CD14-positive monocyte (primary cell): ENCODE measurements around the gene VWC2. TPM values are rescaled to one million over a fixed set of nuclear protein-coding genes. Genes with fewer than 3 reads are reported as not detected.

Source experiments
- DNase-seq, 3 donors: peaks; one replicate each; pipeline ENCODE4 v3.0.0-alpha.2; 2011 to 2022
- H2AFZ ChIP-seq: 2 replicates; pipeline ENCODE4 v1.6.0; 2012; ENCODE audit warnings: mild to moderate bottlenecking, low read depth, low read length, inconsistent platforms; ENCODE audit not compliant: insufficient read depth, poor library complexity, severe bottlenecking
- H3K27ac ChIP-seq, 2 donors: 1 replicate in 1 of 2; 2 replicates in 1 of 2; pipeline ENCODE4 v1.5.1; 2012 to 2013; ENCODE audit warnings: low read length in 2 of 2, control low read depth in 1 of 2, inconsistent platforms in 1 of 2, low read depth in 1 of 2, mild to moderate bottlenecking in 1 of 2
- H3K27me3 ChIP-seq, 2 donors: one replicate each; pipeline versions ENCODE4 v1.6.0 to v1.6.1; 2011 to 2013; ENCODE audit warnings: low read length in 2 of 2; ENCODE audit not compliant: control insufficient read depth in 2 of 2, insufficient read depth in 2 of 2
- H3K36me3 ChIP-seq, 2 donors: replicated peaks in 1 of 2; 1 replicate in 1 of 2; 2 replicates in 1 of 2; pipeline versions ENCODE4 v1.5.1 to v1.6.1; 2012 to 2013; ENCODE audit warnings: low read length in 2 of 2, control low read depth in 1 of 2, inconsistent platforms in 1 of 2, mild to moderate bottlenecking in 1 of 2; ENCODE audit not compliant: insufficient read depth in 2 of 2, control insufficient read depth in 1 of 2
- H3K4me1 ChIP-seq, 2 donors: 1 replicate in 1 of 2; 2 replicates in 1 of 2; pipeline versions ENCODE4 v1.5.1 to v1.6.1; 2012 to 2013; ENCODE audit warnings: low read length in 2 of 2, control low read depth in 1 of 2, inconsistent platforms in 1 of 2, mild to moderate bottlenecking in 1 of 2, moderate library complexity in 1 of 2; ENCODE audit not compliant: insufficient read depth in 2 of 2, control insufficient read depth in 1 of 2
- H3K4me2 ChIP-seq: replicated peaks from 2 replicates; pipeline ENCODE3; 2012; ENCODE audit warnings: low read length, moderate library complexity, mild to moderate bottlenecking; ENCODE audit not compliant: poor library complexity, severe bottlenecking; ENCODE audit errors: extremely low read depth
- H3K4me3 ChIP-seq, 3 experiments: fragments of 200-600 bp in 1 of 3; sonication (generic) in 1 of 3; replicated peaks in 1 of 3; 1 replicate in 2 of 3; 2 replicates in 1 of 3; pipeline ENCODE4 v1.5.1; 2011 to 2013; ENCODE audit warnings: low read length in 3 of 3, mild to moderate bottlenecking in 3 of 3, control low read depth in 2 of 3, low read depth in 2 of 3, inconsistent platforms in 1 of 3, moderate library complexity in 1 of 3
- H3K79me2 ChIP-seq: 2 replicates; pipeline ENCODE4 v1.6.0; 2012; ENCODE audit warnings: mild to moderate bottlenecking, control low read depth, inconsistent platforms, low read length, moderate library complexity; ENCODE audit not compliant: insufficient read depth
- H3K9ac ChIP-seq: 2 replicates; pipeline ENCODE4 v1.6.0; 2017; ENCODE audit warnings: low read length, mild to moderate bottlenecking; ENCODE audit not compliant: insufficient read depth, poor library complexity, severe bottlenecking
- H3K9me3 ChIP-seq, 2 donors: replicated peaks in 1 of 2; 1 replicate in 1 of 2; 2 replicates in 1 of 2; pipeline versions ENCODE4 v1.5.1 to v1.6.1; 2012 to 2013; ENCODE audit warnings: low read length in 2 of 2, control low read depth in 1 of 2; ENCODE audit not compliant: control insufficient read depth in 1 of 2, insufficient read depth in 1 of 2
- H4K20me1 ChIP-seq: 2 replicates; pipeline ENCODE4 v1.6.0; 2012; ENCODE audit warnings: mild to moderate bottlenecking, low read length, control low read depth, moderate library complexity; ENCODE audit not compliant: insufficient read depth
- H3K27ac Mint-ChIP-seq, 7 donors: one replicate each; pipeline ENCODE4 v1.8.0; 2020; ENCODE audit warnings: mild to moderate bottlenecking in 7 of 7, mixed read lengths in 7 of 7, moderate library complexity in 6 of 7, inconsistent platforms in 2 of 7
- H3K27me3 Mint-ChIP-seq, 3 donors: one replicate each; pipeline ENCODE4 v1.8.0; 2021 to 2022; ENCODE audit warnings: low read depth in 3 of 3, mild to moderate bottlenecking in 3 of 3, mixed read lengths in 3 of 3, moderate library complexity in 3 of 3, inconsistent platforms in 1 of 3
- H3K36me3 Mint-ChIP-seq, 2 donors: one replicate each; pipeline ENCODE4 v1.8.0; 2020; ENCODE audit warnings: mixed read lengths in 2 of 2, inconsistent platforms in 1 of 2, mild to moderate bottlenecking in 1 of 2
- H3K4me1 Mint-ChIP-seq: one replicate; pipeline ENCODE4 v1.8.0; 2020; ENCODE audit warnings: mild to moderate bottlenecking, mixed read lengths
- H3K4me3 Mint-ChIP-seq, 2 donors: one replicate each; pipeline ENCODE4 v1.8.0; 2020; ENCODE audit warnings: mild to moderate bottlenecking in 2 of 2, mixed read lengths in 2 of 2, moderate library complexity in 1 of 2
- H3K9me3 Mint-ChIP-seq, 7 donors: one replicate each; pipeline ENCODE4 v1.8.0; 2020 to 2022; ENCODE audit warnings: mixed read lengths in 7 of 7, mild to moderate bottlenecking in 6 of 7, moderate library complexity in 6 of 7, inconsistent platforms in 2 of 7
- CTCF ChIP-seq: fragments of 200-600 bp; IDR thresholded peaks from one replicate; pipeline ENCODE4 v1.8.0; 2022; ENCODE audit warnings: antibody characterized with exemption, mild to moderate bottlenecking
- WGBS: methylation state at CpG from one replicate; pipeline ENCODE4 v1.1.5; 2013; ENCODE audit warnings: missing lambda C conversion rate; ENCODE audit not compliant: insufficient coverage; 5-methylcytosine and 5-hydroxymethylcytosine counted together
- intact Hi-C, 2 donors: fragments of 100-400 bp; cut with micrococcal nuclease; formaldehyde crosslinking; loops; one replicate each; pipeline versions ENCODE4 v1.15.0 to v1.15.1; 2023
- polyA plus RNA-seq, 3 donors: library from polyadenylated mRNA; depleted of rRNA in 1 of 3; unstranded in 2 of 3; stranded (reverse) in 1 of 3; fragments of 300-500 nt in 2 of 3; fragments of >200 nt in 1 of 3; fragmentation: Illumina TruSeq in 2 of 3; gene quantifications; 1 replicate in 2 of 3; 2 replicates in 1 of 3; pipeline ENCODE4 v1.2.3, GENCODE V29; 2012 to 2021

Gene VWC2
- polyA plus RNA-seq, 3 donors: not detected

- H3K27me3 Mint-ChIP-seq: peaks cover 39 to 66% (median 47%) of the 10 kb centered on the region in 3 donors
- H3K79me2 ChIP-seq: no peaks in the 10 kb centered on the region
- no peak overlapping the region for H3K4me3 Mint-ChIP-seq
- peaks cover 7% of the 10 kb centered on the region for H3K4me1 Mint-ChIP-seq
- intact Hi-C loops: no loop called here
- no peak overlapping the region for H3K9ac ChIP-seq
- no peaks in the 10 kb centered on the region for H3K36me3 ChIP-seq
- no peak overlapping the region for H3K4me3 ChIP-seq
- peaks cover 2 to 12% of the 10 kb centered on the region in 2 donors for H3K4me1 ChIP-seq
- H3K9me3 ChIP-seq: peaks cover 0 to 2% of the 10 kb centered on the region in 2 donors
- no peak for TF ChIP-seq CTCF
- H3K27me3 ChIP-seq: peaks cover 28 to 43% of the 10 kb centered on the region in 2 donors
- DNase-seq: no peak
- H3K27ac Mint-ChIP-seq: peak overlapping the region in 1 of 7 donors; percentile 41
- H4K20me1 ChIP-seq: no peaks in the 10 kb centered on the region
- 93% methylated on average over 3 of the region's 4 CpGs for WGBS
- peaks cover 0 to 4% of the 10 kb centered on the region in 2 donors for H3K36me3 Mint-ChIP-seq
- no peak overlapping the region for H3K4me2 ChIP-seq
- no peak overlapping the region for H3K27ac ChIP-seq
- no peak overlapping the region for H2AFZ ChIP-seq
- peaks cover 0 to 7% (median 2%) of the 10 kb centered on the region in 7 donors for H3K9me3 Mint-ChIP-seq
These were observed 2.6 kb upstream of the VWC2 start for GRCh38 chr7:49770838-49771237.

- Mint-ChIP-seq H3K27me3 (peaks cover 47 to 74% (median 54%) of the 10 kb centered on the region in 3 donors), H3K27ac (peak overlapping the region in 1 of 7 donors; percentile 31)
- H3K4me3 ChIP-seq: no peak overlapping the region
These were observed 1.8 kb upstream of the VWC2 start for GRCh38 chr7:49771427-49772176.

More at GRCh38 chr7:49771427-49772176, 1.8 kb upstream of the VWC2 start:
- Histone ChIP-seq H3K27me3 (peaks cover 35 to 50% of the 10 kb centered on the region in 2 donors), H4K20me1 (no peaks in the 10 kb centered on the region), H3K36me3 (no peaks in the 10 kb centered on the region), H3K27ac (no peak overlapping the region), H3K9me3 (peaks cover 0 to 10% of the 10 kb centered on the region in 2 donors), H3K4me1 (peaks cover 2 to 14% of the 10 kb centered on the region in 2 donors), H2AFZ (no peak overlapping the region), H3K79me2 (no peaks in the 10 kb centered on the region), H3K4me2 (no peak overlapping the region), H3K9ac (no peak overlapping the region)
- WGBS: 88% methylated on average over 3 of the region's 11 CpGs
- H3K36me3 Mint-ChIP-seq: peaks cover 0 to 4% of the 10 kb centered on the region in 2 donors
- peaks cover 0 to 7% (median 2%) of the 10 kb centered on the region in 7 donors for H3K9me3 Mint-ChIP-seq
- TF ChIP-seq CTCF: no peak
- intact Hi-C loops: no loop called here
- DNase-seq: no peak
- H3K4me3 Mint-ChIP-seq: peak overlapping the region in 1 of 2 donors; percentile 88
- peaks cover 7% of the 10 kb centered on the region for H3K4me1 Mint-ChIP-seq
